Fibroblast of peridontal ligament (primary cell): Measurements from ENCODE around the gene HMCN1.
"Not testable (repeated sequence)": the region's sequence is repeated elsewhere in the genome, so short reads cannot be mapped to it uniquely, and the experiment has no call there.

ENCODE experiments used
- DNase-seq: peaks from one replicate; pipeline ENCODE4 v3.0.0-alpha.2; 2010; ENCODE audit errors: extremely low read depth

HMCN1 gene

GRCh38 chr1:186194107-186194756 lies 460.0 kb downstream of the HMCN1 start:
- DNase-seq = no peak

GRCh38 chr1:186195377-186195931 lies 461.3 kb downstream of the HMCN1 start:
- DNase-seq = no peak

- DNase-seq = peak; percentile 46
Observed at GRCh38 chr1:186202271-186202764, 468.1 kb downstream of the HMCN1 start.

- no peak for DNase-seq
Observed at GRCh38 chr1:186202776-186203175, 468.6 kb downstream of the HMCN1 start.

GRCh38 chr1:186206048-186206570 lies 471.9 kb downstream of the HMCN1 start:
- DNase-seq = no peak

GRCh38 chr1:186207391-186208085 lies 473.3 kb downstream of the HMCN1 start:
- DNase-seq = peak; percentile 47

GRCh38 chr1:186208405-186209129 lies 474.4 kb downstream of the HMCN1 start:
- DNase-seq = peak; percentile 42

GRCh38 chr1:186210258-186210657 lies 476.1 kb downstream of the HMCN1 start:
- no peak for DNase-seq

GRCh38 chr1:186211583-186211982 lies 477.4 kb downstream of the HMCN1 start:
- not testable (repeated sequence) for DNase-seq

- peak; percentile 95 for DNase-seq
Observed at GRCh38 chr1:186212568-186213224, 478.5 kb downstream of the HMCN1 start.

GRCh38 chr1:186213225-186213607 lies 479.0 kb downstream of the HMCN1 start:
- no peak for DNase-seq

GRCh38 chr1:186214791-186215190 lies 480.6 kb downstream of the HMCN1 start:
- DNase-seq = peak; percentile 35

GRCh38 chr1:186215636-186216035 lies 481.4 kb downstream of the HMCN1 start:
- no peak for DNase-seq

- DNase-seq = no peak
Observed at GRCh38 chr1:186218654-186219352, 484.6 kb downstream of the HMCN1 start.

GRCh38 chr1:186220067-186220466 lies 485.9 kb downstream of the HMCN1 start:
- DNase-seq = no peak

GRCh38 chr1:186220911-186221310 lies 486.7 kb downstream of the HMCN1 start:
- DNase-seq = no peak

GRCh38 chr1:186225096-186225495 lies 490.9 kb downstream of the HMCN1 start:
- no peak for DNase-seq

- DNase-seq = no peak
Observed at GRCh38 chr1:186228749-186229148, 494.6 kb downstream of the HMCN1 start.

GRCh38 chr1:186231861-186232436 lies 497.8 kb downstream of the HMCN1 start:
- DNase-seq = no peak

- peak; percentile 22 for DNase-seq
Observed at GRCh38 chr1:186234976-186235686, 500.9 kb downstream of the HMCN1 start.
